IPS-18a (cell line): Measurements from ENCODE around the gene MGP.

ENCODE experiments used
- H3K27ac ChIP-seq: one replicate; pipeline ENCODE4 v1.5.1; 2013; ENCODE audit warnings: low read length
- H3K27me3 ChIP-seq: one replicate; pipeline ENCODE4 v1.6.1; 2013; ENCODE audit warnings: mild to moderate bottlenecking, low read length; ENCODE audit not compliant: control insufficient read depth, insufficient read depth
- H3K36me3 ChIP-seq: one replicate; pipeline ENCODE4 v1.6.1; 2013; ENCODE audit warnings: low read depth, low read length; ENCODE audit not compliant: control insufficient read depth
- H3K4me1 ChIP-seq: one replicate; pipeline ENCODE4 v1.6.1; 2013; ENCODE audit warnings: low read depth, low read length; ENCODE audit not compliant: control insufficient read depth
- H3K4me3 ChIP-seq: one replicate; pipeline ENCODE4 v1.5.1; 2013; ENCODE audit warnings: low read length
- H3K9ac ChIP-seq: one replicate; pipeline ENCODE4 v1.6.1; 2013; ENCODE audit warnings: mild to moderate bottlenecking, low read length, moderate library complexity
- H3K9me3 ChIP-seq: one replicate; pipeline ENCODE4 v1.6.1; 2013; ENCODE audit warnings: low read depth, low read length; ENCODE audit not compliant: control insufficient read depth

The MGP gene

GRCh38 chr12:14902465-14902864 is 16.8 kb upstream of the MGP start:
- H3K9ac ChIP-seq: no peak overlapping the region
- no peaks in the 10 kb centered on the region for H3K36me3 ChIP-seq
- H3K27me3 ChIP-seq: no peaks in the 10 kb centered on the region
- H3K9me3 ChIP-seq: no peaks in the 10 kb centered on the region
- H3K4me1 ChIP-seq: no peaks in the 10 kb centered on the region
- H3K27ac ChIP-seq: no peak overlapping the region
- no peak overlapping the region for H3K4me3 ChIP-seq

GRCh38 chr12:14901228-14901562 is 15.5 kb upstream of the MGP start:
- Histone ChIP-seq H3K9ac (no peak overlapping the region), H3K36me3 (no peaks in the 10 kb centered on the region), H3K4me3 (no peak overlapping the region), H3K9me3 (no peaks in the 10 kb centered on the region), H3K27me3 (no peaks in the 10 kb centered on the region), H3K4me1 (no peaks in the 10 kb centered on the region), H3K27ac (no peak overlapping the region)

- H3K4me1 ChIP-seq: no peaks in the 10 kb centered on the region
- H3K36me3 ChIP-seq: no peaks in the 10 kb centered on the region
- no peak overlapping the region for H3K27ac ChIP-seq
- no peak overlapping the region for H3K4me3 ChIP-seq
- no peaks in the 10 kb centered on the region for H3K27me3 ChIP-seq
- H3K9ac ChIP-seq: no peak overlapping the region
- no peaks in the 10 kb centered on the region for H3K9me3 ChIP-seq
Measured at GRCh38 chr12:14900521-14901227, 15.0 kb upstream of the MGP start.

GRCh38 chr12:14896521-14897169 is 11.0 kb upstream of the MGP start:
- H3K9me3 ChIP-seq: no peaks in the 10 kb centered on the region
- H3K27me3 ChIP-seq: no peaks in the 10 kb centered on the region
- no peak overlapping the region for H3K4me3 ChIP-seq
- no peaks in the 10 kb centered on the region for H3K36me3 ChIP-seq
- no peak overlapping the region for H3K9ac ChIP-seq
- no peak overlapping the region for H3K27ac ChIP-seq
- H3K4me1 ChIP-seq: no peaks in the 10 kb centered on the region

- no peaks in the 10 kb centered on the region for H3K4me1 ChIP-seq
- H3K9me3 ChIP-seq: no peaks in the 10 kb centered on the region
- no peaks in the 10 kb centered on the region for H3K36me3 ChIP-seq
- no peaks in the 10 kb centered on the region for H3K27me3 ChIP-seq
- H3K27ac ChIP-seq: no peak overlapping the region
- no peak overlapping the region for H3K9ac ChIP-seq
- H3K4me3 ChIP-seq: no peak overlapping the region
Measured at GRCh38 chr12:14893506-14894250, 8.0 kb upstream of the MGP start.

GRCh38 chr12:14892726-14893505 is 7.3 kb upstream of the MGP start:
- H3K9ac ChIP-seq: no peak overlapping the region
- no peaks in the 10 kb centered on the region for H3K36me3 ChIP-seq
- no peaks in the 10 kb centered on the region for H3K4me1 ChIP-seq
- H3K4me3 ChIP-seq: no peak overlapping the region
- H3K27me3 ChIP-seq: no peaks in the 10 kb centered on the region
- H3K9me3 ChIP-seq: no peaks in the 10 kb centered on the region
- H3K27ac ChIP-seq: no peak overlapping the region

GRCh38 chr12:14890701-14891100 is 5.0 kb upstream of the MGP start:
- Histone ChIP-seq H3K9me3 (no peaks in the 10 kb centered on the region), H3K27me3 (no peaks in the 10 kb centered on the region), H3K36me3 (no peaks in the 10 kb centered on the region), H3K4me1 (no peaks in the 10 kb centered on the region), H3K4me3 (no peak overlapping the region), H3K27ac (no peak overlapping the region), H3K9ac (no peak overlapping the region)

- Histone ChIP-seq H3K36me3 (no peaks in the 10 kb centered on the region), H3K9ac (no peak overlapping the region), H3K27ac (no peak overlapping the region), H3K27me3 (no peaks in the 10 kb centered on the region), H3K4me3 (no peak overlapping the region), H3K9me3 (no peaks in the 10 kb centered on the region), H3K4me1 (no peaks in the 10 kb centered on the region)
Measured at GRCh38 chr12:14886271-14886670, 617 bp upstream of the MGP start.

- Histone ChIP-seq H3K4me1 (no peaks in the 10 kb centered on the region), H3K27me3 (no peaks in the 10 kb centered on the region), H3K9me3 (no peaks in the 10 kb centered on the region), H3K27ac (no peak overlapping the region), H3K9ac (no peak overlapping the region), H3K4me3 (no peak overlapping the region), H3K36me3 (no peaks in the 10 kb centered on the region)
Measured at GRCh38 chr12:14884458-14884878, 1.2 kb downstream of the MGP start.

GRCh38 chr12:14883686-14884085 is 2.0 kb downstream of the MGP start:
- no peaks in the 10 kb centered on the region for H3K27me3 ChIP-seq
- H3K9me3 ChIP-seq: no peaks in the 10 kb centered on the region
- H3K27ac ChIP-seq: no peak overlapping the region
- no peak overlapping the region for H3K9ac ChIP-seq
- no peaks in the 10 kb centered on the region for H3K36me3 ChIP-seq
- H3K4me3 ChIP-seq: no peak overlapping the region
- H3K4me1 ChIP-seq: no peaks in the 10 kb centered on the region

GRCh38 chr12:14880890-14881453 is 4.7 kb downstream of the MGP start:
- Histone ChIP-seq H3K27ac (no peak overlapping the region), H3K4me3 (no peak overlapping the region)

More at GRCh38 chr12:14880890-14881453, 4.7 kb downstream of the MGP start:
- H3K27me3 ChIP-seq: no peaks in the 10 kb centered on the region
- no peaks in the 10 kb centered on the region for H3K9me3 ChIP-seq
- no peak overlapping the region for H3K9ac ChIP-seq
- H3K36me3 ChIP-seq: no peaks in the 10 kb centered on the region
- H3K4me1 ChIP-seq: no peaks in the 10 kb centered on the region
